Activated CD8-positive, alpha-beta memory T cell treated with anti-CD3 and anti-CD28 coated beads, Interleukin-2, amount 50 U/mL, for 1 hour (primary cell): ENCODE data around the gene CEBPE.

Experiments
- DNase-seq: peaks from one replicate; pipeline ENCODE4 v3.0.0-alpha.2; 2020; ENCODE audit errors: extremely low read depth

The CEBPE gene

GRCh38 chr14:23143911-23144310 is 24.9 kb upstream of the CEBPE start:
- DNase-seq: no peak

GRCh38 chr14:23142826-23143225 is 23.8 kb upstream of the CEBPE start:
- no peak for DNase-seq

GRCh38 chr14:23141706-23142444 is 22.8 kb upstream of the CEBPE start:
- DNase-seq: no peak

GRCh38 chr14:23140371-23140770 is 21.3 kb upstream of the CEBPE start:
- DNase-seq: no peak

GRCh38 chr14:23139874-23140273 is 20.8 kb upstream of the CEBPE start:
- DNase-seq: no peak

GRCh38 chr14:23137813-23138535 is 18.9 kb upstream of the CEBPE start:
- DNase-seq: no peak

- no peak for DNase-seq
Measured at GRCh38 chr14:23137192-23137812, 18.2 kb upstream of the CEBPE start.

GRCh38 chr14:23136566-23137133 is 17.6 kb upstream of the CEBPE start:
- no peak for DNase-seq

- no peak for DNase-seq
Measured at GRCh38 chr14:23132970-23133369, 13.9 kb upstream of the CEBPE start.

GRCh38 chr14:23131482-23131881 is 12.4 kb upstream of the CEBPE start:
- no peak for DNase-seq

GRCh38 chr14:23130871-23131270 is 11.8 kb upstream of the CEBPE start:
- no peak for DNase-seq

- no peak for DNase-seq
Measured at GRCh38 chr14:23129759-23130316, 10.8 kb upstream of the CEBPE start.

GRCh38 chr14:23128969-23129758 is 10.1 kb upstream of the CEBPE start:
- no peak for DNase-seq

GRCh38 chr14:23127861-23128260 is 8.8 kb upstream of the CEBPE start:
- no peak for DNase-seq

GRCh38 chr14:23126548-23127278 is 7.7 kb upstream of the CEBPE start:
- no peak for DNase-seq

- no peak for DNase-seq
Measured at GRCh38 chr14:23125933-23126524, 7.0 kb upstream of the CEBPE start.

GRCh38 chr14:23125011-23125410 is 6.0 kb upstream of the CEBPE start:
- no peak for DNase-seq

GRCh38 chr14:23124337-23124954 is 5.4 kb upstream of the CEBPE start:
- no peak for DNase-seq

- DNase-seq: no peak
Measured at GRCh38 chr14:23123419-23123818, 4.4 kb upstream of the CEBPE start.

- DNase-seq: no peak
Measured at GRCh38 chr14:23122086-23122485, 3.0 kb upstream of the CEBPE start.
